ENCODE results near the gene DPP10.

DNA sequence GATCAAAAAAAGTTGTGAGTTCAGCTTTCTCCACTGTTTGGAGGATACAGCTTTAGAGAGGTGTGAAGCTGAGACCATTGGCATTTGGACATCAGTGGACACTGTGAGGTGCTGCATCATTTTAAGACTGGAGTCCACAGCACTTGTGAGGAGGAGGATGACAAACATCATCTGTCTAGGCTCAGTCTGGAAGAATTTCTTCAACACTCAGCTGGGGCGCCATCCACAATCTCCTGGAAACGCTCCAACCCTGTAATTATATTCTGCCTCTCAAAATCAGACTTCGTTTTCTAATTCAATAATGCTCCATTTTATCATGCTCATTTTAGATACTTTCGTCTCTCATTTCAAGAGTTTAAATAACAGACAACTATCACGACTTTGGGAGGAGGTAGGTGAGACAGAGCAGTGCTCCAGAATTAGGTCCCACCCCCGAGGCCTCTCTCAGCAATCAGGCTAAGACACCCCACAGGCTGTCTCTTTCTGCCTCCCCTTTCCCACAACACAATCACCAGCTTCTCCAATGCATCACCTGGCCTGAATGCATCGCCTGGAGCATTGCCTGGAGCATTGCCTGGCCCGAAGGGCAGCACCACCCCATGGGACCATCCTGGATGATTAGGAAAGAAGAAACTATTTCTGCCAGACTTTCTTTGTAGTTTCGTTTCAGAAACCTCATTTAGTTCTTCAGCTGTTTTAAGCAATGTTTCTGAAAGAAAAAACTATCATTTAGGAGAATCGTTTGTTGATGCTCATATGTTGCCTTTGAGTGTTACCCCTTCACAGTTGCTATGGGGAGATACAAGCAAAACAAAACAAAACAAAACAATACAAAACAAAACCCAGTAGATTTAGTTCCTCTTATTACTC lies 37.0 kb upstream of the DPP10 start:
- no peak for TF ChIP-seq EZH2 (IDR thresholded peaks at IDR 0.05; ENCODE audit: insufficient read depth, low read length)
- TF ChIP-seq, protein P1, sequence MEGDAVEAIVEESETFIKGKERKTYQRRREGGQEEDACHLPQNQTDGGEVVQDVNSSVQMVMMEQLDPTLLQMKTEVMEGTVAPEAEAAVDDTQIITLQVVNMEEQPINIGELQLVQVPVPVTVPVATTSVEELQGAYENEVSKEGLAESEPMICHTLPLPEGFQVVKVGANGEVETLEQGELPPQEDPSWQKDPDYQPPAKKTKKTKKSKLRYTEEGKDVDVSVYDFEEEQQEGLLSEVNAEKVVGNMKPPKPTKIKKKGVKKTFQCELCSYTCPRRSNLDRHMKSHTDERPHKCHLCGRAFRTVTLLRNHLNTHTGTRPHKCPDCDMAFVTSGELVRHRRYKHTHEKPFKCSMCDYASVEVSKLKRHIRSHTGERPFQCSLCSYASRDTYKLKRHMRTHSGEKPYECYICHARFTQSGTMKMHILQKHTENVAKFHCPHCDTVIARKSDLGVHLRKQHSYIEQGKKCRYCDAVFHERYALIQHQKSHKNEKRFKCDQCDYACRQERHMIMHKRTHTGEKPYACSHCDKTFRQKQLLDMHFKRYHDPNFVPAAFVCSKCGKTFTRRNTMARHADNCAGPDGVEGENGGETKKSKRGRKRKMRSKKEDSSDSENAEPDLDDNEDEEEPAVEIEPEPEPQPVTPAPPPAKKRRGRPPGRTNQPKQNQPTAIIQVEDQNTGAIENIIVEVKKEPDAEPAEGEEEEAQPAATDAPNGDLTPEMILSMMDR (IDR thresholded peaks at IDR 0.05; ENCODE audit: insufficient read depth, low read depth, low read length): no peak
